ENCODE results near the gene MRPL18.
A peak's percentile ranks its signal among the peaks of the same experiment; 100 is the strongest.
"Not testable (repeated sequence)": the region's sequence is repeated elsewhere in the genome, so short reads cannot be mapped to it uniquely, and the experiment has no call there.

MRPL18 gene

GRCh38 chr6:159777240-159777904 is 12.9 kb upstream of the MRPL18 start:
- DNase-seq (ENCODE audit: low spot score): no peak

DNA sequence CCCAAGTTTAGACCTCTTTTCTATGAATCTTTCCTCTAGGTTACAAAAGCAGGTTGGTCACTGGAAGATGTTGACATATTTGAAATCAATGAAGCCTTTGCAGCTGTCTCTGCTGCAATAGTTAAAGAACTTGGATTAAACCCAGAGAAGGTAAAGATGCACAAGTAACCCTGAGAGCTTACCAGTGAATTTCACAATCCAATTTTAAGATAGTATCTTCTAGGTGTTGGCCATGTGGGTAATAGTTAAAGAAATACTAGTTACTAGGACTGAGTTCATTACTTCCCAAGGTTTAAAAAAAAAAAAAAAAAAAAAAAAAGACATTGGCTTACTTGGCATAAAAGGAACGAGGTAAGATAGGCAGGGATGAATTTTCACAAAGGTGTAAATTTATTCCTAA is 12.1 kb upstream of the MRPL18 start:
- no peak for DNase-seq (ENCODE audit: low spot score)

GRCh38 chr6:159778542-159779103 is 11.6 kb upstream of the MRPL18 start:
- no peak for DNase-seq (ENCODE audit: low spot score)

GRCh38 chr6:159788276-159788675 is 2.0 kb upstream of the MRPL18 start:
- no peak for DNase-seq (ENCODE audit: low spot score)

GRCh38 chr6:159788753-159789376 is 1.4 kb upstream of the MRPL18 start:
- peak; percentile 41 for DNase-seq (ENCODE audit: low spot score)

- DNase-seq (ENCODE audit: low spot score): peak; percentile 97
Measured at GRCh38 chr6:159789377-159790148, 704 bp upstream of the MRPL18 start, which contains the start of gene TCP1. Gene TCP1 (minus strand): TSS chr6:159789602. CDS start chr6:159789468, 134 bp downstream.

- no peak for DNase-seq (ENCODE audit: low spot score)
Measured at GRCh38 chr6:159790956-159791598, 810 bp downstream of the MRPL18 start.

DNA sequence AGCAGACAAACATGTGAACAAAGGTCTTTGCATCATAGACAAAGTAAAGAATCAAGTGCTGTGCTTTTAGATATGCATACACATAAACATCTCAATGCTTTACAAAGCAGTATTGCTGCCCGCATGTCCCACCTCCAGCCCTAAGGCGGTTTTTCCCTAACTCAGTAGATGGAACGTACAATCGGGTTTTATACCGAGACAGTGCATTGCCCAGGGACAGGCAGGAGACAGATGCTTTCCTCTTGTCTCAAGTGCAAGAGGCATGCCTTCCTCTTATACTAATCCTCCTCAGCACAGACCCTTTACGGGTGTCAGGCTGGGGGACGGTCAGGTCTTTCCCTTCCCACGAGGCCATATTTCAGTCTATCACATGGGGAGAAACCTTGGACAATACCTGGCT is 4.7 kb downstream of the MRPL18 start:
- not testable (repeated sequence) for DNase-seq (ENCODE audit: low spot score)

- DNase-seq (ENCODE audit: low spot score): no peak
Measured at GRCh38 chr6:159797554-159797953, 7.3 kb downstream of the MRPL18 start.

DNA sequence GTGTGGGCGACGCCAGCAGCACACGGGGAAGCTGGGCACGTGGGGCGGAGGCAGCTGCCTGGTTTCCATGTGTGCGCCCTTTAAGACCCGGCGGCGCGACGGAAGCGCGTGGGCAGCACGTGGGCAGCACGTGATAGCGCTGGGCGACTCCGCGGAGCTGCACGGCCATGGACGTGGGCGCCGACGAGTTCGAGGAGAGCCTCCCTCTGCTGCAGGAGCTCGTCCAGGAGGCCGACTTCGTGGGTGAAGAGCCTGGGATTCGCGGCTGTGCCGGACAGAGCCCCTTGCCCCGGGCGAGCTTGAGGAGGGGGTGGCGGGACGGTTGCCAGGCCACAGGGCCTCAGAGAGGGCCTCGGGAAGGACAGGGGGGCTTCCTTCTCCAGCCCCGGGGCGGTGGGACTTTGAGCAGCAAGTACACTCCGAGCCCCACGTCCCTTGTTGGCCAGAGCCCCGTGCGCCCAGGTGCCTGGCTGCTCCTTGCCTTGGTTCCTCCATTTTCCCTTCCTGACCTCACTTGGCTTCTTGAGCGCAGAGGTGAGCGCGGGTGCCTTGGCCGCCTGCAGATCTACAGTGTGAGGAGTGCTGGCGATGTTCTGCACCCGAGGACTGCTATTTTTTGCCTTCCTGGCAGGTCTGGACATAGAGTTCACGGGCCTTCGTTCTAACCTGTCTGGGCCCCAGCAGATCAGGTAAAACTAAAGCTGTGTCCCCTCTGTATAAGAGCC is 10.0 kb downstream of the MRPL18 start, which contains the start of gene PNLDC1:
Gene PNLDC1 (plus strand): TSS at position 136 of the 725 bp plus-strand sequence. CDS start 32 bp downstream, at position 168.
- DNase-seq (ENCODE audit: low spot score): no peak

DNA sequence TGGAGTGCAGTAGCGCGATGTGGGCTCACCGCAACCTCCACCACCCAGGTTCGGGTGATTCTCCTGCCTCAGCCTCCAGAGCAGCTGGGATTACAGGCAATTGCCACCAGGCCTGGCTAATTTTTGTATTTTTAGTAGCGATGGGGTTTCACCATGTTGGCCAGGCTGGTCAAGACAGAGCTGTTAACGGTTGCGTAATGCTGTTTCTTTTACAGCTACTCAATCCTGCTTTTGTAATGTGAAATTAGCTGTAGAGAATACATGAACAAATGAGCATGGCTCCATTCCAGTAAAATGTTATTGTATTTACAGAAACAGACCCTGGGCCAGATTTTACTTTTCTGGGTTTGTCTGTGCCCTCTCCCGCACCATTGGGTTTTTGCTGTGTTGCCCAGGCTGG is 11.7 kb downstream of the MRPL18 start:
- no peak for DNase-seq (ENCODE audit: low spot score)

GRCh38 chr6:159804504-159804903 is 14.2 kb downstream of the MRPL18 start:
- no peak for DNase-seq (ENCODE audit: low spot score)

- no peak for DNase-seq (ENCODE audit: low spot score)
Measured at GRCh38 chr6:159805440-159806020, 15.3 kb downstream of the MRPL18 start.

DNA sequence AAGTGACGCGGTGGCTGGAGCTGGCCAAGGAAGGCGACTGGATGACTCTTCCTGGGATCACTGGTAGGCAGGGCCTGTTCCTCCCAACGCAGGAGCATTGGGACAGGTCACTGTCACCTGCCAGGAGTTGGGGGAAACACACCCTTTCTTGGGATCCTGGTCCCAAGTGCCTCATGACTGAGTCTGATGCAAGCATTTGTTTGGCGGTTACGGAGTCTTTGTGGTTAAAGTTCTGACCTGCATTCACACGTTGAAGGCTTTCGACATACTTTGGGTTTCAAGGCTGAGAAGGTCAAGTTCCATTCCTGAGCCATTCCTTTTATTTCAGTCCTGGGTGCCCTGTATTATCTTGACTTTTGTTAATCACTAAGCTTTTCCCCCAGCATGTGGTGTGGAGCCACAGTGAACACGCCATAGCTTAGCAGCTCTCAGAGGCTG is 15.8 kb downstream of the MRPL18 start:
- no peak for DNase-seq (ENCODE audit: low spot score)

DNA sequence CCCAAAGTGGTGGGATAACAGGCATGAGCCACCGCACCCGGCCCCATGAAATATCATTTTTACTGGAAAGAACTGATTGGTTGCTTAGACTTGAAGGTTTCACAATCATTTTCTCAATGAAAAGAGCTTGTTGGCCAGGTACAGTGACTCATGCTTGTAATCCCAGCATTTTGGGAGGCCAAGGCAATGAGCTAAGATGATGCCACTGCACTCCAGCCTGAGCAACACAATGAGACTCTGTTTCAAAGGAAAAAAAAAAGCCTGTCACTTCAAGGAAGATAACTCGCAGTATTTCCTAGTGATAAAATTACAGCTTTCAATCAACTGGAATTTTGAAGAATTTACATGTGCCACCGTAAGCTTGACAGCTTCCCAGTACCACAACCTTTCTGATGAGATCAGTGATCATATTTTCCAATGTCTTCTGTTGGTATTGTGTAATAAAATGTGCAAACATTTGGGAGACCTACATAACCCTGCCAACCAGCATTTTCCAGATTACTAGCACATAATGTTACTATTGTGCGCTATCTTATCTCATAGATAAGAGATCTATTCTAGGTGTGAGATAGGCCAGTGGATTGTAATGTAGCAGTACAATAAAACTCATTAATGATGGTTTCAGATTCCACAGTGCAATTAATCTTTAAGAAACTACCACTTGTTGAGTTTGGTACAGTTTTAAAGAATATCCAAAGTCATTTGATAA is 17.0 kb downstream of the MRPL18 start:
- no peak for DNase-seq (ENCODE audit: low spot score)

GRCh38 chr6:159808647-159809046 is 18.4 kb downstream of the MRPL18 start:
- no peak for DNase-seq (ENCODE audit: low spot score)

DNA sequence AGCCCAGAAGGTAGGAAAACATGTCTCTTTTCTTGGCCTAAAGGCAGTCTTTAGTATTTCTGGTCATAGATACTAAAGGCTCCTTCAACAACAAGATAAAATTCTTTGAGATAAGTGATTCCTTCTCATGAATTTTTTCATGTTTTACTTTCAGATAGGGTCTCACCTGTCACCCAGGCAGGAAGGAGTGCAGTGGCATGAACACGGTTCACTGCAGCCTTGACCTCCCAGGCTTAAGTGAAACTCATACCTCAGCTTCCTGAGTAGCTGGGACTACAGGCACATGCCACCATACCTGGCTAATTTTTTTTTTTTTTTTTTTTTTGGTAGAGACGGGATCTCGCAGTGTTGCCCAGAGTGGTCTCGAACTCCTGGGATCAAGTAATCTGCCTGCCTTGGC is 18.9 kb downstream of the MRPL18 start:
- DNase-seq (ENCODE audit: low spot score): no peak

DNA sequence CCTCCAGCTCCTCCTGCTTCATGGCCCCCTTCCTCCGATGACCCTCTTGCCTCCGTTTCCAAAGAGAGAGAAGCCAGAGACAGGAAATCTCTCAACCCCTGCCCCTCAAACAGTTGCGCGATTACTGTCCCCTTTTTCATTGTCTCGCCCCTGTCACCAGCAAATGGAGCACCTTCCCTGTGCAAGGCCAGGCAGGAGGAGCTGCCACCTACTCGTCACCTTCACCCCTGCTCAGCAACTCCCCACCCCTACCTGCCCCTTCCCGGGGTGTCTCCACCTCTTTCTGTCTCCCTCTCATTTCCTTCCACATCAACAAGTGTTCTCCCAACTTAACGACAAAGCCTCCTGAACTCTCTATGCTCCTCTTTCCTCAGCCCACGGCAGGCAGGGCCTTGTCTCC is 23.5 kb downstream of the MRPL18 start:
- no peak for DNase-seq (ENCODE audit: low spot score)

DNA sequence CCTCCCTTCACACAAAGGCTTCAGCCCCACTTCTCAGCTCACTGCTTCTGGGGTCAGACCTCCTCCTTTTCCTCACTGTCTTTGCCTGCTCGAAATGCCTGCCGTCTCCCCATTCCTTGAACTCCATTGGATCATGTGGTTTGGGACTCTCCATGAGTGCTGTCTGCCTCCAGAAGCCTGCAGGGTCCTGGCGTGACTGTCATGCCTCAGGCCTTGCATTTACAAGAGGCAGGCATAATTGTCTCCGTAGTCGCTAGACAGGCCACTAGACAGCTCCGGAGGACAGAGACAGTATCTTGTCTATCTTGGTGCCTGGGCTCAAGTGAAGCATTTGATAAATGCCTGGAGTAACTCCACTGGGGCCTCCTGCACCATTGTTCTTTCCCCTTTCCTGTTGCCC is 25.1 kb downstream of the MRPL18 start:
- DNase-seq (ENCODE audit: low spot score): no peak

DNA sequence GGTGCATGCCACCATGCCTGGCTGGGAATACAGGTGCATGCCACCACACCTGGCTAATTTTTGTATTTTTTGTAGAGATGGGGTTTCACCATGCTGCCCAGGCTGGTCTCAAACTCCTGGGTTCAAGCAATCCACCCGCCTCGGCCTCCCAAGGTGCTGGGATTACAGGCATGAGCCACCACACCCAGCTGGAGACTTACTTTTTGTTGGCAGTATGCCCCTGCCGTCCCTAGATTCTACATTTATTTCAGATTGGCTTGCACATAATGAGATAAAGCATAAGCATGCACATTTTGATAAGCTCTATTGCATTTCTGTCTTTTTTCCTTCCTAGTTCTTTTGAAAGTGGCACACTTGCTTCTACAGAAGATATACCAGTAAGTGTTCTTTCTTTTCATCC is 26.5 kb downstream of the MRPL18 start:
- DNase-seq (ENCODE audit: low spot score): not testable (repeated sequence)

Data from AG08395 (cell line).